ENCODE data around the gene ZNF429.

- TF ChIP-seq CTCF (conservative IDR thresholded peaks at IDR 0.05; ENCODE audit: low read depth, low read length) (no peak), POLR2A (IDR thresholded peaks at IDR 0.05; ENCODE audit: low read depth, low read length) (no peak), CEBPB (IDR thresholded peaks at IDR 0.05; ENCODE audit: low read depth, low read length) (no peak), MXI1 (IDR thresholded peaks at IDR 0.05; ENCODE audit: borderline replicate concordance, low read depth, low read length) (no peak), RCOR1 (IDR thresholded peaks at IDR 0.05; ENCODE audit: insufficient replicate concordance, low read length) (no peak), RAD21 (IDR thresholded peaks at IDR 0.05; ENCODE audit: low read length) (no peak), SMC3 (IDR thresholded peaks at IDR 0.05; ENCODE audit: low read depth, low read length) (no peak), RFX5 (IDR thresholded peaks at IDR 0.05; ENCODE audit: low read depth, low read length) (no peak), ELK1 (IDR thresholded peaks at IDR 0.05; ENCODE audit: borderline replicate concordance, low read depth, low read length) (no peak)
Measured at GRCh38 chr19:21519488-21519887, 14.1 kb downstream of the ZNF429 start.
